ENCODE measurements around the gene GON7. TPM values are rescaled to one million over a fixed set of nuclear protein-coding genes. Genes with fewer than 3 reads are reported as not detected.

GON7 gene
- total RNA-seq, 1 experiment from 2014 or later, result 11.2 TPM

DNA sequence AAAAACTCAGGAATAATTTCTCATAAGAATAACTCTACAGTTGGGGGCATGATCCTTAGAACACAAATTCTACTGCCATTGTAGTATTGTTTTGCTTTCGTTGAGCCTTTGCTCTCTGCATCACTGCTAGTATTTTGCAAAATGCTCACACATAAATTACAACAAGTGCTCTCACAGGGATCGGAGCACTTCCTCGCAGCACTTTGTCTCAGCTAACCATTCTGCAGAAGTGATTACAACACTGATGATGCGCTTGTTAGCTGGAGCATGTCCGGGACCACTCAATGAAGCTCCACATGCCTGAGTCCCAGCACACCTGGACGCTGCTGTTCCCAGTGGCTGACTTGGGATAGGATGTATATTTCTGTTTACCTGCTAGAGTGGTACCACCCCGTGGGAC lies 53.7 kb downstream of the GON7 start:
- no peak overlapping the region for H3K27ac ChIP-seq (ENCODE audit: low read depth, low read length)
- CTCF ChIA-PET, result no interaction called here
- H3K36me3 ChIP-seq (ENCODE audit: control insufficient read depth in 1 of 2, insufficient read depth in 2 of 2, low read length in 2 of 2), result no peaks in the 10 kb centered on the region
- no peak for DNase-seq (ENCODE audit: low read depth, low spot score)
- TF ChIP-seq EGR1 (IDR thresholded peaks at IDR 0.05; ENCODE audit: low read depth) (no peak), YY1 (IDR thresholded peaks at IDR 0.05; ENCODE audit: extremely low read depth, insufficient replicate concordance, low read depth, low read length) (no peak), JUND (IDR thresholded peaks at IDR 0.05) (no peak), SRF (IDR thresholded peaks at IDR 0.05; ENCODE audit: low read depth) (no peak), EZH2 (IDR thresholded peaks at IDR 0.05) (no peak), EZH2phosphoT487 (IDR thresholded peaks at IDR 0.05; ENCODE audit: borderline replicate concordance) (no peak)
- TF ChIP-seq, protein P1, sequence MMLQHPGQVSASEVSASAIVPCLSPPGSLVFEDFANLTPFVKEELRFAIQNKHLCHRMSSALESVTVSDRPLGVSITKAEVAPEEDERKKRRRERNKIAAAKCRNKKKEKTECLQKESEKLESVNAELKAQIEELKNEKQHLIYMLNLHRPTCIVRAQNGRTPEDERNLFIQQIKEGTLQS (IDR thresholded peaks at IDR 0.05), result no peak
- H3K79me2 ChIP-seq (ENCODE audit: insufficient read depth, low read length), result no peaks in the 10 kb centered on the region
- no peaks in the 10 kb centered on the region for H3K9me3 ChIP-seq (ENCODE audit: control insufficient read depth in 1 of 2, insufficient read depth in 1 of 2, low read depth in 1 of 2, low read length in 2 of 2)
- no peak overlapping the region for H3K4me3 ChIP-seq (replicated peaks in 1 of 2; ENCODE audit: low read depth in 1 of 2, low read length in 2 of 2)
- H3K4me2 ChIP-seq (ENCODE audit: low read length), result no peak overlapping the region
- no peak overlapping the region for H3K9ac ChIP-seq (ENCODE audit: low read length)
- intact Hi-C loops (cut with micrococcal nuclease), result no loop called here
- no peak for ATAC-seq
- no peaks in the 10 kb centered on the region for H3K9me2 ChIP-seq (ENCODE audit: insufficient read depth)
- no TSS peak for BruUV-seq (replicated peaks)
- POLR2A ChIA-PET, result no interaction called here
- no peaks in the 10 kb centered on the region for H3K4me1 ChIP-seq (ENCODE audit: control insufficient read depth in 1 of 2, insufficient read depth in 2 of 2, low read length in 2 of 2)
- RAD21 ChIA-PET (ENCODE audit: low non-redundant PET in 1 of 2, low total read pairs in 2 of 2, uncharacterized antibody in 2 of 2, unreplicated experiment in 2 of 2), result no interaction called here
- H4K20me1 ChIP-seq (ENCODE audit: insufficient read depth), result no peaks in the 10 kb centered on the region
- no peaks in the 10 kb centered on the region for H3K27me3 ChIP-seq (ENCODE audit: insufficient read depth, low read length)
- no peak overlapping the region for H2AFZ ChIP-seq (ENCODE audit: low read depth, low read length, poor library complexity, severe bottlenecking)

Other genes with a start within 250 kb of the GON7 start
- 70.2 TPM for gene ITPK1, start 91.1 kb downstream of the GON7 start, total RNA-seq (2021; ENCODE audit: unreplicated experiment)
- 14.2 TPM for gene MOAP1, start 22.2 kb downstream of the GON7 start, total RNA-seq (2021; ENCODE audit: unreplicated experiment)
- 19.5 TPM for gene LYSET, start 21.7 kb downstream of the GON7 start, total RNA-seq (2021; ENCODE audit: unreplicated experiment)
- gene UBR7, start 191 bp upstream of the GON7 start, total RNA-seq (2021; ENCODE audit: unreplicated experiment), result 23.9 TPM
- gene BTBD7, start 126.0 kb upstream of the GON7 start, total RNA-seq (2021; ENCODE audit: unreplicated experiment), result 30.8 TPM
- gene COX8C, start 140.1 kb upstream of the GON7 start, total RNA-seq (2021; ENCODE audit: unreplicated experiment), result not detected
- 0.10 TPM for gene UNC79, start 223.9 kb upstream of the GON7 start, total RNA-seq (2021; ENCODE audit: unreplicated experiment)